ENCODE data around the gene CRYBG3. TPM values are rescaled to one million over a fixed set of nuclear protein-coding genes. Genes with fewer than 3 reads are reported as not detected.

CRYBG3 gene
- total RNA-seq, 4 donors from 2014 or later, result 18.7 to 23.5 (median 21.1) TPM

DNA sequence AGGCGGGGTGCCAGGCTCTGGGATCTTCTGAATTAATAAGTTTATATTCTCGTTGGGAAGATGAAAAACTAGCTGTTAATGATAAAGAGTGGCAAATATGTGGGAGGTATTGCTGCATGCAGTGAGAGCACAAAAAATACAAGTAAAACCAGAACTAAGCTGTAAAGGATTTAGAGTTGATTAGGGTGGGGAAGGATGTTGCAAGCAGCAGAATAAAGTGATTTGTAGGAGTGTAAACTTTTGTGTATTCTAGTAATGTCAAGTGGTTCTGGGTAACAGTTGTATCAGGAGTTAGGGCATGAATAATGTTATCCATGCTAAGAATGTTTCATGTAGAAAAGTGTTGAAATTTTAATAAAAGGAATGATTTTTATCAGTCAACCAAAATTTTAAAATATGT, 18.1 kb downstream of the CRYBG3 start:
- Histone ChIP-seq H3K27ac (replicated peaks in 1 of 4) (no peak overlapping the region), H3K27me3 (no peaks in the 10 kb centered on the region), H3K4me3 (no peak overlapping the region), H3K4me1 (peaks cover 20 to 46% (median 33%) of the 10 kb centered on the region in 4 donors), H3K36me3 (no peaks in the 10 kb centered on the region), H3K9me3 (no peaks in the 10 kb centered on the region)
- TF ChIP-seq POLR2AphosphoS5 (IDR thresholded peaks at IDR 0.05), result no peak
- TF ChIP-seq, protein P1, sequence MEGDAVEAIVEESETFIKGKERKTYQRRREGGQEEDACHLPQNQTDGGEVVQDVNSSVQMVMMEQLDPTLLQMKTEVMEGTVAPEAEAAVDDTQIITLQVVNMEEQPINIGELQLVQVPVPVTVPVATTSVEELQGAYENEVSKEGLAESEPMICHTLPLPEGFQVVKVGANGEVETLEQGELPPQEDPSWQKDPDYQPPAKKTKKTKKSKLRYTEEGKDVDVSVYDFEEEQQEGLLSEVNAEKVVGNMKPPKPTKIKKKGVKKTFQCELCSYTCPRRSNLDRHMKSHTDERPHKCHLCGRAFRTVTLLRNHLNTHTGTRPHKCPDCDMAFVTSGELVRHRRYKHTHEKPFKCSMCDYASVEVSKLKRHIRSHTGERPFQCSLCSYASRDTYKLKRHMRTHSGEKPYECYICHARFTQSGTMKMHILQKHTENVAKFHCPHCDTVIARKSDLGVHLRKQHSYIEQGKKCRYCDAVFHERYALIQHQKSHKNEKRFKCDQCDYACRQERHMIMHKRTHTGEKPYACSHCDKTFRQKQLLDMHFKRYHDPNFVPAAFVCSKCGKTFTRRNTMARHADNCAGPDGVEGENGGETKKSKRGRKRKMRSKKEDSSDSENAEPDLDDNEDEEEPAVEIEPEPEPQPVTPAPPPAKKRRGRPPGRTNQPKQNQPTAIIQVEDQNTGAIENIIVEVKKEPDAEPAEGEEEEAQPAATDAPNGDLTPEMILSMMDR (IDR thresholded peaks at IDR 0.05), result no peak
- no peak for TF ChIP-seq POLR2A (IDR thresholded peaks at IDR 0.05; ENCODE audit: low read depth)
- no peak for TF ChIP-seq EP300 (IDR thresholded peaks at IDR 0.05)
- intact Hi-C loops (cut with DNase I), result no loop called here
- DNase-seq (ENCODE audit: extremely low spot score), result no peak
- WGBS, result 62% methylated on average over 2 of the region's 2 CpGs

DNA sequence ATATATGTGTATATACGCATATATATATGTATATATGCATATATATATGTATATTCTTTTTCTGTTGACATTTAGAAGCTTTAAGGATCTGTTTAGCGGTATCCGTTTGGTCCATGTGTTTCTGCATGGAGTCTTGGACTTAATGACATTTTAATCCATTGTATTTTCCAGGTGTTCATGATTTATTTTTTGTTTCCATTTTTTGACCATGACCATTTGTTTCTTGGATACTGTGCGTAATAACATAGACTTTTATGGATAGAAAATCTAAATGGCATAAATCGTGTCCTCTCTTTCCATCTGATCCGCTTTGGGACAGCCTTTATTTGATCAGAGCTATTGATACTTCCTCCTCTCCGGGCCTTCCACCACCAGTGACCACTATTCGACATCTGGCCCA, 19.5 kb downstream of the CRYBG3 start:
- H3K27me3 ChIP-seq, result no peaks in the 10 kb centered on the region
- peaks cover 0 to 5% (median 2%) of the 10 kb centered on the region in 4 donors for H3K36me3 ChIP-seq
- intact Hi-C loops (cut with DNase I), result no loop called here
- H3K27ac ChIP-seq (replicated peaks in 1 of 4), result no peak overlapping the region
- H3K9me3 ChIP-seq, result no peaks in the 10 kb centered on the region
- no peak overlapping the region for H3K4me3 ChIP-seq
- no peak for TF ChIP-seq POLR2AphosphoS5 (IDR thresholded peaks at IDR 0.05)
- TF ChIP-seq POLR2A (IDR thresholded peaks at IDR 0.05; ENCODE audit: low read depth), result no peak
- TF ChIP-seq EP300 (IDR thresholded peaks at IDR 0.05), result no peak
- peaks cover 20 to 46% (median 33%) of the 10 kb centered on the region in 4 donors for H3K4me1 ChIP-seq
- WGBS, result 95% methylated on average over 8 of the region's 8 CpGs
- no peak for DNase-seq (ENCODE audit: extremely low spot score)

DNA sequence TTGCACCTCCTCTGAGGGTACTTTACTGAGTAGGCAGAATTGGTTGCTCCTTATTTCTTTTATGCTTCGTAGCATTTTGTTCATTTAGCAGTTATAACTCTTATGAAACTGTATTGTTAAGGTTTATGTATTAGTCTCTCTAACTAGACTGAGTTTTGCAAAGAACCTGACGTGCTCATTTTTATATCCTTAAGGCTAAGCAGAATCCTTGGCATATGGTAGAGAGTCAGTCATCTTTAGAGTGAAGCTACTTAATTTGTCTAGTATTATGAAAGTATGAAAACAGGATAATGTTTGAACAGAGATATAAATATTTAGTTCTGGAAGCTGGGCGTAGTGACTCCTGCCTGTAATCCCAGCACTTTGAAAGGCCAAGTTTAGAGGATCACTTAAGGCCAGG, 20.1 kb downstream of the CRYBG3 start:
- H3K9me3 ChIP-seq, result no peaks in the 10 kb centered on the region
- H3K27me3 ChIP-seq, result no peaks in the 10 kb centered on the region
- no peak overlapping the region for H3K27ac ChIP-seq (replicated peaks in 1 of 4)
- no peak for DNase-seq (ENCODE audit: extremely low spot score)
- TF ChIP-seq POLR2AphosphoS5 (IDR thresholded peaks at IDR 0.05) (no peak), POLR2A (IDR thresholded peaks at IDR 0.05; ENCODE audit: low read depth) (no peak), EP300 (IDR thresholded peaks at IDR 0.05) (no peak)
- TF ChIP-seq, protein P1 (IDR thresholded peaks at IDR 0.05), result no peak
- peaks cover 0 to 10% (median 4%) of the 10 kb centered on the region in 4 donors for H3K36me3 ChIP-seq
- WGBS, result 70% methylated on average over 3 of the region's 3 CpGs
- H3K4me1 ChIP-seq, result peaks cover 20 to 46% (median 33%) of the 10 kb centered on the region in 4 donors
- no peak overlapping the region for H3K4me3 ChIP-seq
- intact Hi-C loops (cut with DNase I), result no loop called here

DNA sequence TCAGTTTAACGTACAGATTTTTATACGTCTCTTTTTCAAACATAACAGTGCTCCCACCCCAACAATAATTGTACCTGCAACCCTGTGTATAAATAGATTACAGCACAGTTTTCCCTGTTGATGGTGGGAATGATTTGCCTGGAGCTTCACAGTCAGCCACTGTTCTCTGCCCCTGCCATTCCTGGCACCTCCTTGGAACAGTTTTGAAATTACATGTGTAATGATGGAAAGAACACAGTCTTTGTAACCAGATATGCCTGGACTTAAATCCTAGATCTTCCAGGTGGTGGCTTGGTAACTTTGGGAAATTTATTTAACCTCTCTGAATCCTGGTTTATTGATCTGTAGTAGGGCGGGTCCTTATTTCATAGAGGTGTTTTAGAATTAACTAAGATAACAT, 27.0 kb downstream of the CRYBG3 start:
- peaks cover 0 to under 1% (median under 1%) of the 10 kb centered on the region in 4 donors for H3K9me3 ChIP-seq
- no peaks in the 10 kb centered on the region for H3K4me1 ChIP-seq
- TF ChIP-seq POLR2AphosphoS5 (IDR thresholded peaks at IDR 0.05) (no peak), POLR2A (IDR thresholded peaks at IDR 0.05; ENCODE audit: low read depth) (no peak), EP300 (IDR thresholded peaks at IDR 0.05) (no peak)
- TF ChIP-seq, protein P1 (IDR thresholded peaks at IDR 0.05), result no peak
- H3K36me3 ChIP-seq, result peaks cover 0 to 11% (median 4%) of the 10 kb centered on the region in 4 donors
- no peak for DNase-seq (ENCODE audit: extremely low spot score)
- 93% methylated on average over 3 of the region's 3 CpGs for WGBS
- intact Hi-C loops (cut with DNase I), result no loop called here
- no peak overlapping the region for H3K27ac ChIP-seq (replicated peaks in 1 of 4)
- H3K27me3 ChIP-seq, result no peaks in the 10 kb centered on the region
- no peak overlapping the region for H3K4me3 ChIP-seq

DNA sequence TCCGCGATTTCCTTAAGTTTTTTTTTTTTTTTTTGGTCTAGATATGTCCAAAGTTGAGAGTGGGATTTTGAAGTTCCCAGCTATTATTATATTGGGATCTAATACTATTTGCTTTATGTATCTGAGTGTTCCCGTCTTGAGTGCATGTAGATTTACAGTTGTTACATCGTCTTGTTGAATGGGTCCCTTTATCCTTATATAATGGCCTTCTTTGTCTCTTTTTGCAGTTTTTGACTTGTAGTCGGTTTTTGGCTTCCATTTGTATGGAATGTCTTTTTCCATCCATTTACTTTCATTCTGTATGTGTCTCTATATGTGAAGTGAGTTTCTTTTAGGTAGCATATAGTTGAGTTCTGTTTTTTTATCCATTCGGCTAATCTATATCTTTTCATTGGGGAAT, 35.6 kb downstream of the CRYBG3 start:
- WGBS, result 89% methylated on average over 6 of the region's 6 CpGs
- H3K36me3 ChIP-seq, result no peaks in the 10 kb centered on the region
- no peaks in the 10 kb centered on the region for H3K4me1 ChIP-seq
- DNase-seq (ENCODE audit: extremely low spot score), result no peak
- TF ChIP-seq POLR2A (IDR thresholded peaks at IDR 0.05; ENCODE audit: low read depth) (no peak), EP300 (IDR thresholded peaks at IDR 0.05) (no peak), POLR2AphosphoS5 (IDR thresholded peaks at IDR 0.05) (no peak)
- TF ChIP-seq, protein P1 (IDR thresholded peaks at IDR 0.05), result no peak
- H3K27ac ChIP-seq (replicated peaks in 1 of 4), result no peak overlapping the region
- no peaks in the 10 kb centered on the region for H3K27me3 ChIP-seq
- no peak overlapping the region for H3K4me3 ChIP-seq
- H3K9me3 ChIP-seq, result peaks cover 0 to 7% (median 3%) of the 10 kb centered on the region in 4 donors
- intact Hi-C loops (cut with DNase I), result no loop called here
